IMR-90 (cell line): ENCODE results near the gene MESP2. TPM values are rescaled to one million over a fixed set of nuclear protein-coding genes. Genes with fewer than 3 reads are reported as not detected.

Experiments used
- ATAC-seq: fragments of 200-7000 bp; cut with Tn5 transposase; 2 replicates; pipeline ENCODE4 v1.9.1; 2020; ENCODE audit warnings: low read depth, mild to moderate bottlenecking, moderate library complexity
- BruUV-seq: library from RNA; stranded (reverse); fragments of 400-500 nt; replicated peaks from 2 replicates; lab custom pipeline; 2021; lab: Mats Ljungman, UMichigan
- CTCF ChIA-PET: fragments of 300-600 bp; formaldehyde crosslinking; extraction: SDS; loops from one replicate; lab custom pipeline; 2021; ENCODE audit warnings: antibody characterized with exemption; lab: Yijun Ruan, JAX
- POLR2A ChIA-PET: fragments of 300-600 bp; sonication (Branson Sonifier 250); formaldehyde crosslinking; loops from one replicate; lab custom pipeline; 2022; ENCODE audit warnings: antibody characterized with exemption; ENCODE audit not compliant: unreplicated experiment; lab: Charles Lee
- DNase-seq: peaks from one replicate; pipeline ENCODE4 v3.0.0; 2013
- H2AFZ ChIP-seq: replicated peaks from 2 replicates; pipeline ENCODE3; 2013; ENCODE audit warnings: low read length, mild to moderate bottlenecking; ENCODE audit not compliant: poor library complexity
- H2AK5ac ChIP-seq: 2 replicates; pipeline ENCODE4 v1.6.1; 2013; ENCODE audit warnings: low read depth, low read length, inconsistent platforms
- H2AK9ac ChIP-seq: replicated peaks from 2 replicates; pipeline ENCODE3; 2013; ENCODE audit warnings: mild to moderate bottlenecking, low read depth, low read length, moderate library complexity; ENCODE audit not compliant: poor library complexity
- H2BK120ac ChIP-seq: 2 replicates; pipeline ENCODE4 v1.6.1; 2013; ENCODE audit warnings: low read depth, low read length, inconsistent platforms
- H2BK15ac ChIP-seq: 3 replicates; pipeline ENCODE4 v1.6.1; 2013; ENCODE audit warnings: low read depth, low read length, inconsistent platforms
- H2BK20ac ChIP-seq: 2 replicates; pipeline ENCODE4 v1.6.1; 2013; ENCODE audit warnings: low read depth, mild to moderate bottlenecking, inconsistent platforms, low read length, moderate library complexity
- H2BK5ac ChIP-seq: 2 replicates; pipeline ENCODE4 v1.6.1; 2013; ENCODE audit warnings: mild to moderate bottlenecking, low read depth, low read length, inconsistent platforms; ENCODE audit not compliant: poor library complexity, severe bottlenecking
- H3K14ac ChIP-seq: replicated peaks from 2 replicates; pipeline ENCODE4 v1.6.1; 2013; ENCODE audit warnings: low read depth, low read length, inconsistent platforms
- H3K18ac ChIP-seq: 2 replicates; pipeline ENCODE4 v1.6.1; 2013; ENCODE audit warnings: low read depth, low read length, control low read depth
- H3K23ac ChIP-seq: 2 replicates; pipeline ENCODE4 v1.6.1; 2013; ENCODE audit warnings: low read depth, low read length, inconsistent platforms
- H3K27ac ChIP-seq: 2 replicates; pipeline ENCODE4 v1.5.1; 2013; ENCODE audit warnings: mild to moderate bottlenecking, control low read depth, low read length; ENCODE audit not compliant: insufficient read depth
- H3K27me3 ChIP-seq: 2 replicates; pipeline ENCODE4 v1.6.1; 2013; ENCODE audit warnings: low read length; ENCODE audit not compliant: control insufficient read depth, insufficient read depth
- H3K36me3 ChIP-seq: 2 replicates; pipeline ENCODE4 v1.6.1; 2013; ENCODE audit warnings: low read length, mixed read lengths; ENCODE audit not compliant: control insufficient read depth, insufficient read depth
- H3K4ac ChIP-seq: 2 replicates; pipeline ENCODE4 v1.6.1; 2013; ENCODE audit warnings: low read depth, low read length, inconsistent platforms
- H3K4me1 ChIP-seq: 2 replicates; pipeline ENCODE4 v1.6.1; 2013; ENCODE audit warnings: low read length, mixed read lengths; ENCODE audit not compliant: control insufficient read depth, insufficient read depth
- H3K4me2 ChIP-seq: 2 replicates; pipeline ENCODE4 v1.6.1; 2013; ENCODE audit warnings: low read depth, mild to moderate bottlenecking, control low read depth, low read length, moderate library complexity
- H3K4me3 ChIP-seq: 2 replicates; pipeline ENCODE4 v1.5.1; 2013; ENCODE audit warnings: low read depth, mild to moderate bottlenecking, control low read depth, low read length, moderate library complexity; ENCODE audit not compliant: insufficient read depth
- H3K56ac ChIP-seq: 2 replicates; pipeline ENCODE4 v1.6.1; 2013; ENCODE audit warnings: low read length, inconsistent platforms; ENCODE audit not compliant: insufficient read depth; ENCODE audit errors: extremely low read depth
- H3K79me1 ChIP-seq, 2 experiments: 2 replicates each; pipeline ENCODE4 v1.6.1; 2013; ENCODE audit warnings: low read length in 2 of 2, inconsistent platforms in 1 of 2, low read depth in 1 of 2
- H3K9ac ChIP-seq: 2 replicates; pipeline ENCODE4 v1.6.1; 2013; ENCODE audit warnings: low read depth, low read length, control low read depth
- H3K9me1 ChIP-seq: 2 replicates; pipeline ENCODE4 v1.6.1; 2013; ENCODE audit warnings: low read length, inconsistent platforms; ENCODE audit not compliant: insufficient read depth
- H3K9me3 ChIP-seq: 2 replicates; pipeline ENCODE4 v1.6.1; 2013; ENCODE audit warnings: low read length; ENCODE audit not compliant: control insufficient read depth, insufficient read depth
- H4K20me1 ChIP-seq: 2 replicates; pipeline ENCODE4 v1.6.1; 2013; ENCODE audit warnings: low read length, inconsistent platforms; ENCODE audit not compliant: insufficient read depth
- H4K5ac ChIP-seq: 2 replicates; pipeline ENCODE4 v1.6.1; 2013; ENCODE audit warnings: mild to moderate bottlenecking, low read depth, low read length, control low read depth
- H4K8ac ChIP-seq, 2 experiments: 2 replicates each; pipeline ENCODE4 v1.6.1; 2013; ENCODE audit warnings: low read depth in 2 of 2, low read length in 2 of 2, control low read depth in 1 of 2, inconsistent platforms in 1 of 2
- H4K91ac ChIP-seq: 2 replicates; pipeline ENCODE4 v1.6.1; 2013; ENCODE audit warnings: low read depth, low read length, inconsistent platforms; ENCODE audit not compliant: insufficient read depth
- BHLHE40 ChIP-seq: fragments of 150-350 bp; IDR thresholded peaks from 2 replicates; pipeline ENCODE4 v1.6.1; 2016; ENCODE audit warnings: mild to moderate bottlenecking, low read depth, low read length
- CEBPB ChIP-seq: IDR thresholded peaks from 2 replicates; pipeline ENCODE4 v1.6.1; 2012; ENCODE audit warnings: low read depth, low read length, improper control_type of control experiment
- CTCF ChIP-seq: conservative IDR thresholded peaks from 2 replicates; pipeline ENCODE4 v1.5.1; 2012; ENCODE audit warnings: mild to moderate bottlenecking, low read depth, low read length, improper control_type of control experiment
- POLR2A ChIP-seq: IDR thresholded peaks from 2 replicates; pipeline ENCODE4 v1.6.1; 2012; ENCODE audit warnings: mild to moderate bottlenecking, low read depth, low read length
- RCOR1 ChIP-seq: IDR thresholded peaks from 2 replicates; pipeline ENCODE4 v1.6.1; 2012; ENCODE audit warnings: mild to moderate bottlenecking, low read length, improper control_type of control experiment; ENCODE audit not compliant: insufficient replicate concordance
- RFX5 ChIP-seq: IDR thresholded peaks from 2 replicates; pipeline ENCODE4 v1.8.0; 2012; ENCODE audit warnings: low read depth, mild to moderate bottlenecking, low read length, moderate library complexity
- SMC3 ChIP-seq: fragments of 150-350 bp; IDR thresholded peaks from 2 replicates; pipeline ENCODE4 v1.6.1; 2016; ENCODE audit warnings: low read depth, mild to moderate bottlenecking, antibody characterized with exemption, low read length, moderate library complexity
- USF2 ChIP-seq: fragments of 150-350 bp; IDR thresholded peaks from 2 replicates; pipeline ENCODE4 v1.6.1; 2017; ENCODE audit warnings: mild to moderate bottlenecking, antibody characterized with exemption, low read length, low read depth
- WGBS, 2 experiments: methylation state at CpG; one replicate each; pipeline versions ENCODE4 v1.1.5 to v1.1.7; 2013; ENCODE audit warnings: missing lambda C conversion rate in 2 of 2; ENCODE audit not compliant: insufficient read length in 1 of 2; ENCODE audit errors: extremely low coverage in 2 of 2; 5-methylcytosine and 5-hydroxymethylcytosine counted together
- dilution Hi-C: fragments of 300-500 bp; cut with HindIII; formaldehyde crosslinking; loops from one replicate; pipeline ENCODE4 v1.14.3; 2018; ENCODE audit warnings: low sequenced_read_pairs; ENCODE audit not compliant: unreplicated experiment
- in situ Hi-C: fragments of 300-500 bp; cut with MboI; formaldehyde crosslinking; loops from 3 replicates; pipeline ENCODE4 v1.14.3; 2019; ENCODE audit warnings: low sequenced_read_pairs, inconsistent platforms, mixed read lengths
- intact Hi-C: fragments of 100-400 bp; cut with micrococcal nuclease; formaldehyde crosslinking; loops from 2 replicates; pipeline ENCODE4 v1.10.0; 2022
- polyA plus RNA-seq, 3 experiments: library from polyadenylated mRNA; depleted of rRNA; stranded (reverse); fragments of >200 nt; gene quantifications; 2 replicates each; pipeline ENCODE4 v1.2.3, GENCODE V29; 2012; ENCODE audit warnings: low replicate concordance in 1 of 3
- total RNA-seq: library from RNA; depleted of rRNA; stranded (reverse); fragments of >200 nt; gene quantifications from 2 replicates; pipeline ENCODE4 v1.2.3, GENCODE V29; 2012
- TF ChIP-seq, protein P1 (sequence below): fragments of 150-350 bp; IDR thresholded peaks from 2 replicates; pipeline ENCODE4 v1.6.1; 2016; ENCODE audit warnings: low read depth, mild to moderate bottlenecking, low read length, moderate library complexity, borderline replicate concordance

The MESP2 gene
- total and polyA plus RNA-seq, 2 of the 4 experiments (the other 2 are of a cell fraction): 0.18 to 0.32 TPM

- no CpG with 5 or more reads among the region's 10 CpGs for WGBS, 2 experiments
- Histone ChIP-seq H2BK20ac (no peak overlapping the region), H3K23ac (no peak overlapping the region), H3K9me1 (peaks cover 10% of the 10 kb centered on the region), H2AFZ (no peak overlapping the region), H3K4me2 (peak overlapping the region; percentile 67; the same call in 1 of the 2 replicates), H3K9ac (no peak overlapping the region), H4K20me1 (peaks cover 4% of the 10 kb centered on the region; the same call in 1 of the 2 replicates), H2BK5ac (no peak overlapping the region), H3K27ac (no peak overlapping the region), H3K4me3 (no peak overlapping the region), H3K18ac (0 out of 2 replicates have a peak overlapping the region, but pooled peaks have one; percentile 16), H3K4ac (no peak overlapping the region), H3K79me1 (peaks cover 0 to 12% of the 10 kb centered on the region in 2 experiments; a peak in 2 of 4 replicates), H2BK15ac (no peak overlapping the region), H3K4me1 (peaks cover 11% of the 10 kb centered on the region), H4K5ac (no peak overlapping the region), H3K56ac (no peak overlapping the region), H2AK9ac (no peak overlapping the region), H2BK120ac (no peak overlapping the region), H4K8ac (no peak overlapping the region), H3K14ac (no peak overlapping the region), H3K27me3 (no peaks in the 10 kb centered on the region), H3K9me3 (peaks cover 3% of the 10 kb centered on the region), H4K91ac (no peak overlapping the region), H3K36me3 (no peaks in the 10 kb centered on the region), H2AK5ac (no peak overlapping the region)
- BruUV-seq: no TSS peak
- TF ChIP-seq CTCF (no peak), RCOR1 (no peak), BHLHE40 (no peak), POLR2A (no peak), SMC3 (no peak), RFX5 (no peak), CEBPB (no peak), USF2 (no peak)
- TF ChIP-seq, protein P1, sequence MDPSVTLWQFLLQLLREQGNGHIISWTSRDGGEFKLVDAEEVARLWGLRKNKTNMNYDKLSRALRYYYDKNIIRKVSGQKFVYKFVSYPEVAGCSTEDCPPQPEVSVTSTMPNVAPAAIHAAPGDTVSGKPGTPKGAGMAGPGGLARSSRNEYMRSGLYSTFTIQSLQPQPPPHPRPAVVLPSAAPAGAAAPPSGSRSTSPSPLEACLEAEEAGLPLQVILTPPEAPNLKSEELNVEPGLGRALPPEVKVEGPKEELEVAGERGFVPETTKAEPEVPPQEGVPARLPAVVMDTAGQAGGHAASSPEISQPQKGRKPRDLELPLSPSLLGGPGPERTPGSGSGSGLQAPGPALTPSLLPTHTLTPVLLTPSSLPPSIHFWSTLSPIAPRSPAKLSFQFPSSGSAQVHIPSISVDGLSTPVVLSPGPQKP: no peak
- ChIA-PET POLR2A (interaction anchor here (0.6 kb wide), 2 partner anchors 29 to 61 kb away, joined by 4 to 9 read pairs; no protein-coding TSS in a partner anchor), CTCF (interaction anchor here (0.6 kb wide), 1 partner anchor 97 kb away, joined by 4 read pairs; no protein-coding TSS in a partner anchor)
- in situ Hi-C loops: no loop called here
- no peak for ATAC-seq
- DNase-seq: no peak
- intact Hi-C loops: loop anchor here (1.0 kb wide), 1 partner anchor 46 kb away; no protein-coding TSS in a partner anchor
- dilution Hi-C loops: no loop called here
Measured at GRCh38 chr15:89818287-89818686, 42.2 kb downstream of the MESP2 start.
